Smooth muscle cell (in vitro differentiated cells): ENCODE results near the gene ANKUB1. TPM values are rescaled to one million over a fixed set of nuclear protein-coding genes. Genes with fewer than 3 reads are reported as not detected.

Source experiments
- DNase-seq: peaks from one replicate; lab custom pipeline; 2025; ENCODE audit not compliant: unreplicated experiment; lab: John Stamatoyannopoulos, UW
- H2AFZ ChIP-seq: fragments of 200-600 bp; sonication (generic); 2 replicates; pipeline ENCODE4 v1.6.0; 2016; ENCODE audit warnings: antibody characterized with exemption, low read depth, mild to moderate bottlenecking
- H3F3A ChIP-seq: fragments of 200-600 bp; sonication (generic); 2 replicates; pipeline ENCODE4 v1.6.0; 2017; ENCODE audit warnings: antibody characterized with exemption, low read depth
- H3K27ac ChIP-seq: fragments of 200-600 bp; sonication (generic); 2 replicates; pipeline ENCODE4 v1.5.1; 2016; ENCODE audit warnings: low read depth, mild to moderate bottlenecking
- H3K27me3 ChIP-seq: fragments of 200-600 bp; sonication (generic); 2 replicates; pipeline ENCODE4 v1.6.1; 2016; ENCODE audit warnings: low read depth, mild to moderate bottlenecking
- H3K36me3 ChIP-seq: fragments of 200-600 bp; sonication (generic); 2 replicates; pipeline ENCODE4 v1.5.1; 2016; ENCODE audit warnings: low read depth
- H3K4me1 ChIP-seq: fragments of 200-600 bp; sonication (generic); 2 replicates; pipeline ENCODE4 v1.5.1; 2016; ENCODE audit warnings: low read depth
- H3K4me2 ChIP-seq: fragments of 200-600 bp; sonication (generic); 2 replicates; pipeline ENCODE4 v1.6.0; 2016; ENCODE audit warnings: mild to moderate bottlenecking
- H3K4me3 ChIP-seq: fragments of 200-600 bp; sonication (generic); 2 replicates; pipeline ENCODE4 v1.5.1; 2016; ENCODE audit warnings: mild to moderate bottlenecking
- H3K79me2 ChIP-seq: fragments of 200-600 bp; sonication (generic); 2 replicates; pipeline ENCODE4 v1.6.0; 2016; ENCODE audit warnings: low read depth, mild to moderate bottlenecking
- H3K9ac ChIP-seq: fragments of 200-600 bp; sonication (generic); 2 replicates; pipeline ENCODE4 v1.6.0; 2016; ENCODE audit warnings: low read depth
- H3K9me3 ChIP-seq: fragments of 200-600 bp; sonication (generic); replicated peaks from 2 replicates; pipeline ENCODE4 v1.5.1; 2016; ENCODE audit warnings: low read depth
- H4K20me1 ChIP-seq: fragments of 200-600 bp; sonication (generic); 2 replicates; pipeline ENCODE4 v1.6.0; 2016; ENCODE audit warnings: low read depth
- WGBS: methylation state at CpG from one replicate; pipeline ENCODE4 v1.1.7; 2016; ENCODE audit warnings: low lambda C conversion rate; 5-methylcytosine and 5-hydroxymethylcytosine counted together
- polyA plus RNA-seq: library from polyadenylated mRNA; unstranded; fragments of >200 nt; fragmentation: Nextera tagmentation; extraction: Ambion mirVana; gene quantifications from 2 replicates; pipeline ENCODE4 v1.2.1, GENCODE V29; 2016
- total RNA-seq: library from RNA; depleted of rRNA; stranded (reverse); fragments of >200 nt; gene quantifications from 2 replicates; pipeline ENCODE4 v1.2.3, GENCODE V29; 2014
- TF ChIP-seq, protein P1 (sequence below): fragments of 200-600 bp; sonication (generic); IDR thresholded peaks from 2 replicates; pipeline ENCODE4 v1.5.1; 2017; ENCODE audit warnings: borderline replicate concordance, mild to moderate bottlenecking, antibody characterized with exemption; ENCODE audit not compliant: insufficient read depth, poor library complexity, severe bottlenecking

ANKUB1 gene
- total and polyA plus RNA-seq, 2 experiments from 2014 or later = not detected

DNA sequence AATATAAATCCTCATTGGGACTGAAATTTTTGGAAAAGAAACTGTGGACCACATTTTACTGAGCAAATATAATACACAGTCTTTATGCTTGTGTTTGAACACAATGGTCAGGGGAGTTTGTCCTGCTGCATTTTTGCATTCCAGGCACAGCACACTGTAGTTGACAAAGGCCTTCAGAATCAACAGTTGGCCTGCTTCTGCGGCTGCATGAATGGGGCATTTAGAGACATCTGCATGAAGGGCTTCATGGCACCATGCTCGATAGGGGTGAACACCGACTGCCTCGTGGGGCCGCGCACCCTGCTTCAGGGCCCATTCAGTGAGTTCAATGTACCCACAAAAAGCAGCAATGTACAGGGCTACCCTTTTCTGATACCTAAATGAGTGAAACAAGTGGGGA is 24.6 kb downstream of the ANKUB1 start:
- DNase-seq = no peak
- H3F3A ChIP-seq = no peaks in the 10 kb centered on the region
- 94% methylated on average over 6 of the region's 6 CpGs for WGBS

DNA sequence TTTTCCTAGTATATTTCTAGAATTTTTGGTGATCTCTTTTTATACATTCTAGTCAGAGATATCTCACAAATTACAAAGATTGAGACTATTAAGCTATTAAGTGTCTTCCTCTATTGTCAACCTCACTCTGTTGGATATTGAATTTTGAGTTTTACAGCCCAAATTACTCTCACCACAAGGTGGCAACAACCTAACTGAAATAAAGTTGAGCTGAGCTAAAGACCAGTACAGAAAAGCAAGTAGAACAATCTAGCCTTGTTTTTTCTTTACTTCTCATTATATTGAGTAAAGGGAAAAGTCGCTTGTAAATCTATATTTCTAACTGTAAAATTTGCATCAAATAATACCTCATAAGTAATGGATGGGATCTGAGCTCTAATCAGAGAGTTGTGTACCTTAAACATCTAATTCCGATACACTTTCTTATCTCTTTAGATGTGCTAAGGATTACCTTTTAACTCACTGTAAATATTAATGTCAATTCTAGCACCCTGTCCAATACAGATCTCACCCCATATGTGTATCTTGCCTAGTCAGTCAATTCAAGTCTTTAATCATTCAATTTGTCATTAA is 26.5 kb downstream of the ANKUB1 start:
- no peak for DNase-seq
- 55% methylated on average over 2 of the region's 2 CpGs for whole genome bisulfite sequencing

More for the DNA sequence above, 24.6 kb downstream of the ANKUB1 start:
- no peaks in the 10 kb centered on the region for H3K36me3 ChIP-seq
- no peaks in the 10 kb centered on the region for H4K20me1 ChIP-seq
- no peak overlapping the region for H3K4me3 ChIP-seq
- peaks cover 13% of the 10 kb centered on the region for H3K27me3 ChIP-seq
- no peak overlapping the region for H2AFZ ChIP-seq
- H3K27ac ChIP-seq = no peak overlapping the region
- no peak overlapping the region for H3K4me2 ChIP-seq
- no peaks in the 10 kb centered on the region for H3K4me1 ChIP-seq
- TF ChIP-seq, protein P1, sequence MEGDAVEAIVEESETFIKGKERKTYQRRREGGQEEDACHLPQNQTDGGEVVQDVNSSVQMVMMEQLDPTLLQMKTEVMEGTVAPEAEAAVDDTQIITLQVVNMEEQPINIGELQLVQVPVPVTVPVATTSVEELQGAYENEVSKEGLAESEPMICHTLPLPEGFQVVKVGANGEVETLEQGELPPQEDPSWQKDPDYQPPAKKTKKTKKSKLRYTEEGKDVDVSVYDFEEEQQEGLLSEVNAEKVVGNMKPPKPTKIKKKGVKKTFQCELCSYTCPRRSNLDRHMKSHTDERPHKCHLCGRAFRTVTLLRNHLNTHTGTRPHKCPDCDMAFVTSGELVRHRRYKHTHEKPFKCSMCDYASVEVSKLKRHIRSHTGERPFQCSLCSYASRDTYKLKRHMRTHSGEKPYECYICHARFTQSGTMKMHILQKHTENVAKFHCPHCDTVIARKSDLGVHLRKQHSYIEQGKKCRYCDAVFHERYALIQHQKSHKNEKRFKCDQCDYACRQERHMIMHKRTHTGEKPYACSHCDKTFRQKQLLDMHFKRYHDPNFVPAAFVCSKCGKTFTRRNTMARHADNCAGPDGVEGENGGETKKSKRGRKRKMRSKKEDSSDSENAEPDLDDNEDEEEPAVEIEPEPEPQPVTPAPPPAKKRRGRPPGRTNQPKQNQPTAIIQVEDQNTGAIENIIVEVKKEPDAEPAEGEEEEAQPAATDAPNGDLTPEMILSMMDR = no peak
- H3K79me2 ChIP-seq = no peaks in the 10 kb centered on the region
- no peak overlapping the region for H3K9ac ChIP-seq
- no peaks in the 10 kb centered on the region for H3K9me3 ChIP-seq

DNA sequence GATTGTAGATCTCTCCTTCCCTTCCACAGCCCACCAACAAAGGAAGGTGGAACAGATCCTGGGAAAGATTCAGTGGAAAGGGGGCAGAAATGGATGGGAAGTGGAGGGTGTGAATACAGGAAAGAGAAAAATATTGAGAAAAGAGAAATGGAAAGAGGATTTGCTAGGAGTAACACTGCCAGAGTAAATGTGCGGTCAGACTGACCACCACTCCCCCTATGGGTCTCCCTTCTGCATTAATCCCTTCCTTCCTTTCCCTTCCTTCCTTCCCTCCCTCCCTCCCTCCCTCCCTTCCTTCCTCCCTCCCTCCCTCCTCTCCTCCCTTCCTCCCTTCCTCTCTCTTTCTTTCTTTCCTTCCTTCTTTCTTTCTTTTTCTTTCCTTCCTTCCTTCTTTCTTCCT is 28.1 kb downstream of the ANKUB1 start:
- Histone ChIP-seq H3K4me2 (no peak overlapping the region), H4K20me1 (no peaks in the 10 kb centered on the region), H3K9me3 (no peaks in the 10 kb centered on the region), H3K27ac (no peak overlapping the region), H2AFZ (no peak overlapping the region), H3K4me3 (no peak overlapping the region), H3K79me2 (no peaks in the 10 kb centered on the region), H3K9ac (no peak overlapping the region), H3K36me3 (no peaks in the 10 kb centered on the region), H3K4me1 (no peaks in the 10 kb centered on the region), H3K27me3 (peaks cover 45% of the 10 kb centered on the region), H3F3A (no peaks in the 10 kb centered on the region)
- 71% methylated on average over 1 of the region's 1 CpG for WGBS
- TF ChIP-seq, protein P1 = no peak
- DNase-seq = no peak

More for the DNA sequence above, 26.5 kb downstream of the ANKUB1 start:
- Histone ChIP-seq H3K36me3 (no peaks in the 10 kb centered on the region), H4K20me1 (no peaks in the 10 kb centered on the region), H3K4me3 (no peak overlapping the region), H3K9ac (no peak overlapping the region), H3K27me3 (peaks cover 30% of the 10 kb centered on the region), H3K4me1 (no peaks in the 10 kb centered on the region), H3F3A (no peaks in the 10 kb centered on the region), H3K4me2 (no peak overlapping the region), H2AFZ (no peak overlapping the region), H3K9me3 (no peaks in the 10 kb centered on the region), H3K79me2 (no peaks in the 10 kb centered on the region), H3K27ac (no peak overlapping the region)
- TF ChIP-seq, protein P1 = peak; percentile 40

DNA sequence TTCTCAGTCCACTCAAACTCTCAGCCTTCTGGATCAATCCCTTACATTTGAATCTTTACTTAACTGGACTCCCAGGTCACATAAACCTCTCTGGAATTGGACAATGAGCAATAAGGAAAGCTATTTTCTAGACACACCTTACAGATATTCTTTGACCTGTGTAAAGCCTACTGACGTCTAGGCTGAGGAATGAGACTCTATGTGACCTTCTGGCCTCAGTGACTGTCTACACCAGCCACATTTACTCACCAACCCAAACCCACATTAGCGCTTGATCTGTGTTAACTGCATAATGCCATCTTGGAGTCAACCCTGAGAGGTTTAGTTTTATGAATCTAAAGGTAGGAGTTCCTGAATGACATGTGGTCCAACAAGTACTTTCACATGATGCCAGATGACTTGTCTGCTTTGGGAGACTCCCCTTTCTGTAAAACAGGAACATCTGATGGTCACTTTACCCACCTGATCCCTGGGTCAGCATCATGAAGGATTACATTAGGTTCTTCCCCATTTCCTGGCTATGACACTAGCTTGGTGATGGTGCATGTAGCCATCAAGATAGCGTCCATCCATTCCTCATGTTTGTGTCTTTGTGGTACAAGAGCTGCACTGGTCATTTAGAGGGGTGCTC is 28.7 kb downstream of the ANKUB1 start:
- Histone ChIP-seq H3K9ac (no peak overlapping the region), H3K4me1 (no peaks in the 10 kb centered on the region), H3K4me3 (no peak overlapping the region), H3F3A (no peaks in the 10 kb centered on the region), H3K36me3 (no peaks in the 10 kb centered on the region), H2AFZ (no peak overlapping the region), H3K27me3 (peaks cover 50% of the 10 kb centered on the region), H3K9me3 (no peaks in the 10 kb centered on the region), H4K20me1 (no peaks in the 10 kb centered on the region), H3K27ac (no peak overlapping the region), H3K4me2 (no peak overlapping the region), H3K79me2 (no peaks in the 10 kb centered on the region)
- DNase-seq = no peak
- 76% methylated on average over 3 of the region's 3 CpGs for WGBS
- TF ChIP-seq, protein P1 = no peak
